GM19397 (cell line): ENCODE measurements around the gene SDK2.

Experiments used
- ATAC-seq: cut with Tn5 transposase; IDR thresholded peaks from one replicate; pipeline ENCODE4 v1.9.1; 2021; ENCODE audit warnings: mild to moderate bottlenecking, moderate library complexity; ENCODE audit not compliant: unreplicated experiment

The SDK2 gene

DNA sequence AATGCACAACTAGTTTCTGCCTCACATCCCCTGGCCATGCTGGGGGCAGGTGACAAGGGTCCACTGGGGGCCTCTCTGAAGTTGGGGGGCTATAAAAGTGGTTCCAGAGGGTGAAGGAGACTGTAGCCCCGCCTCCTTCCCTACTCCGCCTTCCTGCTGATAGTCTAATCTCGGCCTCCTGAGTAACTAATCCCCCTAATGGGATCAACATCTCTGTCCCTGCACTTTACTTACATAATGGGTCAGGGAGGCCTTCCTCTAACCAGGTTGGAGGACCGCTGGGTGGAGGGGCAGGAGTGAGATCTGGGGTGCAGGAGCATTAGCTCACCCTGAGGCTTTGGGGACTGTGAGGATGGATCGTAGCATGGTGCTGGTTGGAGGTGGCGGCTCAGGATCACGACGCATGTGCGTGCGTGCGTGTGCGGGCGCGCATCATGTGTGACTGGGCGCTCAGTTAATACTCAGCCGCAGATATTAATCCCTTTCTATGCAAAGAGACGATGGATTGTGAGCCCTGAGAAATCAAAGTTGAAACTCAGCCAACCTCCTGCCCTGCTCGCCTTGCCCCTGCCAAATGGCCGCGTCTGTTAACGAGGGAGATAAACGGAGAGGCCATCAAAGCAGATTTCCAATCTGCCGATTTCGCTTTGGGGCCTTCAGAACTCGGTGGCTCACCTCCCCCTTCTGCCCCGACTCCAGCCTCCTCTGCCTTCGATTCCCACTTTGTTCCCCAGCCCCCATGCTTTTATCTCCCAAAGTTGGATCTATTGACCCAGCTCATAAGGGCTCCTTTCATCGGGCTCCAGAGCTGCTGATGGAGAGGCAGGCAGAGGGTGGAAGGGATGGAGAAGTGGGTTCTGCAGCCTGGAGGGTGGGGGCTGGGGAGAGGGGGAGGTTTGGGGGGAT is 107.3 kb downstream of the SDK2 start:
- no peak for ATAC-seq

DNA sequence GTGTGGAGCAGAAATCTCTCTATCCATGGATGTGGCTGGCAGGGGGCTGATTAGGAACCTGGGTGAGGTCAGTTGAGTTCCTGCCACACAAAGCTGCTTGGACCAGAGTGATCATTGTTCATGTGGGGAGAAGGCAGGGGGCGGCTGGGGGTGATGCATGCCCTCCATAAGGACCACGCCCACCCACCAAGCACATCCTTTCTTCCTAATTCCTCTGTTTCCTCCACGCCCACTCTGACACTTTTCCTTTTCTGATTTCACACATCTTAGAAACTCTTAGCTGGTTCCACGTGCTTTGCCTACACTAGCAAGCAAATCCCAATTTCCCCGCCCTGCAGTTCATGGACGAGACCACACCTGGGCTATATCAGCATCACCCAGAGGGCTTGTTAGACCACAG is 108.5 kb downstream of the SDK2 start:
- ATAC-seq, result no peak

DNA sequence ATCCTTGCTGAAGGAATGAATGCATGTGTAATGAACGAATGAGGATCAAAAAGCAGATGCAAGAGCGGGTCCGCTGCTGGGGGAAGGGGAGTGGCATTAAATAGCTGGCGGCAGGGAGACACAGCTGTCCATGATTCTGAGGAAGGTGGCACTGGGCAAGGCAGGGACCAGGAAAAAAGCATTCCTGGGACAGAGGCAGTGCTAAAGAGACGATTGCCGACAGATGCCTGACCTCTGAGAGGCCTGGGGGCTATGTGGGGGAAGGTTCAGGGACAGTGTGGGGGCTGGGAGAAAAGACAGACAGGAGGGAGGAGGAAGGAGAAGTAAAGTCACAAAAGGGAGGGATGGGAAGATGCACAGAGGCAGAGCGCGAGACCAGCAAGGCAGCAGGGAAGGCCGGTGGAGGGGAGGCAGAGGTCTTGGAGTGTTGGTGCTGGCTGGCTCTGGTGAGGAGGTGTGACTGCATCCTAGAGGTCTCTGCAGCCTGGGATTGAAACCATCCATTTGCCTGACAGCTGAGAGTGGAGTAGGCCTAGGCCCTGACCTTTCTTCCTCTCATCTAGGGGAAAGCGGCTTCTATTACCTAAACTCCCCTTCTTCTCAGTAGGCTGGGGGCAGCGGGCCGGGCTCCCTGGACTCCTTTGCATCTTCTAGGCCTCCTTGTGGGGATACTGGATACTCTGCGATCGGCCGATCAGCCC is 109.9 kb downstream of the SDK2 start:
- no peak for ATAC-seq

DNA sequence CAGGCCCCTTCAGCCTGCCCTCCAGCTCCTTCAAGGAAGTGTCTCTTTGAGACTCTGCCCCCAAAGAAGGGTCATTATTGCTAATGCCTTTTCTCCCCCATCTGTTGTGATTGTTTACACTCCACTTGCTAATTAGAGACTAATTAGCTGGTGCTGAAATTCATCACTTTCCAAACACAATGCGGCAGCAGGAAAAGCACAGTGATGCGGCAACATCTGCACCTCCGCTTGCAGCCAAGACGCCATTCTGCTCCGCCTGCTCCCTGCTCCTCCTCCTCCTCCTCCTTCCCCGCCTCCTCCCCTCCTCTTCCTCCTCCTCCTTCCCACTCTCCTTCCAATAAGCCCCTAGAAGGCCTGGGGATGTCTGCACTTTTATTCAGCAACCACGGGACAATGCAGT is 110.5 kb downstream of the SDK2 start:
- ATAC-seq, result no peak

DNA sequence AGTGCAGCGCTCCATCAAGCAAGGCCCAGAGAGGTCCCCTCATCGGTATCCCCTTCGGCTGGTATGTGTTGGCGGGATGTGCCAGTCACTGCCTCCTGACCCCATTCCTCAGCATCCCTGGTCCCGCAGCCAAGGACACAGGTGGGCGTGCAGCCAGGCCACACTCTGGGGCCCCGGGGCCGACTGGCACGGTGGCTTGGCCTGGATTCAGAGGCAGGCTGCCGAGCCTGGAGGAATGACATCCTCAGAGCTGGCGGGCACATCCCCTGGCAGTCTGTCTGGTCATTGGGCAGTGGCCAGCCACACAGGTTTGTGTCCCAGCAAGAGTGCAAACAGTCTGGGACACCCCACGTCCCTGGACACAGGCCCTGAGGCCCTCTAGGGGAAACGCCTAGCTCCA is 111.1 kb downstream of the SDK2 start:
- no peak for ATAC-seq

DNA sequence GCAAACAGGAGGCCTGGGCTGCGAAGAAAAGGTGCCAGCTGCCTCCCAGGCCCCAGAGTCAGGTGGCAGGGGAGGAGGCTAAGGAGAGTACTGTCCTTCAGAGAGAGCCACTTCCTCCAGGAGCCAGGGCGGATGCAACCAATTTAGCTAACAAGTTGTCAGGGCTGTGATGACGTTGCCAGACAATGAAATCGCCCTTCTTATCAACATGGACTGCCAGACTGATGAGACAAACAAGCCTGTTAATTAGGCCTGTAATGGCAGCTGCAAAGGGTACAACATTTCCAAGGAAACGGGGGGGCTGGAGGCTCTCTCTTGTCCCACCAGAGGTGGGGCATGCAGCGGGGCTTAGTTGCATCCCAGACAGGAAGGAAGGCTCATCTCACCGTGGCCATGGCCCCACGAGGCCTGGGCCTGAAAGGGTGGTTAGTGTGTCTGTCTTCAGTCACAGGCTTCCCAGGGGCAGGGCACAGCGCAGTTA is 111.8 kb downstream of the SDK2 start:
- no peak for ATAC-seq

DNA sequence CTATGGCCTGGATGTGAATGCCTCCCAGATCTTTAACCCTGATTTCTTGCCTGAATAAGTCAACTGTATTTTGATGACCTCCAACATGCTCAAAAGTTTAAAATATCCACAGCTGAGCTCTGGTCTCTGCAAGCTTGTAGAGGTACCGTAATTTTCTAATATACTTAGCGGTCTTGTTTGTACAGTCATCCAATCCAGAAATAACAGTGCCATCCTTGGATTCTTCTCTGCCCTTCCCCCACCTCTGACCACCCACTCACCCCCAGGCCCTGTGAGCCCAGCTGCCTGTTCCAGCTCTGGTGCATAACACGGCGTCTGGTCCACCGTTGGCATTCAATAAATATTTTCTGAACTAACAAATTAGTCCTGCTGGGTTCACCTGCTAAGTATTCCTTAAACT is 113.1 kb downstream of the SDK2 start:
- no peak for ATAC-seq

DNA sequence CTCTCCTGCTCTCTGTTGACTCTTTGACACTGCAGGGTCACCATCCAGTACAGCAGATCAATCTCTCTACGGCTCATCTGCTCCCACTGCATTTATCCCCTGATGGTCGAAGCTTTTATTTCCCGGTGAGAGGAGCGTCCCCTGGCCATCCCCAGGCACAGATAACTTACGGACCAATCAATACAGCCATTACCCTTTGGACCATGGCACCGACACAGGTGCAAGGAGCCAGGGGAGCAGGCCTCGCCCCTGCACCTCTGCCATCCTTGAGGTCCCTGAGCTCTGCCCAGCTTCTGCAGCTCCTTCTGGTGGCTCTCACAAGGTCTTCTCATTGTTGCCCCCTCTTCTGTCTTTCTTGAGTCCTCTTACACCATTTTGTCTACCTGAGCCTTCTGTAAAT is 115.6 kb downstream of the SDK2 start:
- no peak for ATAC-seq

DNA sequence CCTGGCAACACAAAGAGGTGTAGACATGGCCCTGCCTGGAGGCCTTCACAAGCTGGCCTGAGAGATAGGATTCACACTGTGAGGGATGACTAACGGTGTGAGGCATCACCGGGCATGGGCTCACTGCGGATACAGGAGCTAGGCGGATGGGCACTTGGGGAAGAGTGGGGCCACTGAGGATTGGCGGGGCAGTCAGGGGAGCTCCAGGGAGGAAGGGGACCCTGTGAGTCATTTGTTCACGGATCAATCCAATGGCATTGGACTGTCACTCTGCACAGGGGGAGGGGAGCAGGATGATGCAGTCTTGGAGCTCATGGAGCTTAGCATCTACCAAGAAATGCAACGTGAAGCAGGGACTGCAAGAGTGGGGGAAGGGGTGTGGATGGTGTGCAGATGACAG is 117.3 kb downstream of the SDK2 start:
- no peak for ATAC-seq

DNA sequence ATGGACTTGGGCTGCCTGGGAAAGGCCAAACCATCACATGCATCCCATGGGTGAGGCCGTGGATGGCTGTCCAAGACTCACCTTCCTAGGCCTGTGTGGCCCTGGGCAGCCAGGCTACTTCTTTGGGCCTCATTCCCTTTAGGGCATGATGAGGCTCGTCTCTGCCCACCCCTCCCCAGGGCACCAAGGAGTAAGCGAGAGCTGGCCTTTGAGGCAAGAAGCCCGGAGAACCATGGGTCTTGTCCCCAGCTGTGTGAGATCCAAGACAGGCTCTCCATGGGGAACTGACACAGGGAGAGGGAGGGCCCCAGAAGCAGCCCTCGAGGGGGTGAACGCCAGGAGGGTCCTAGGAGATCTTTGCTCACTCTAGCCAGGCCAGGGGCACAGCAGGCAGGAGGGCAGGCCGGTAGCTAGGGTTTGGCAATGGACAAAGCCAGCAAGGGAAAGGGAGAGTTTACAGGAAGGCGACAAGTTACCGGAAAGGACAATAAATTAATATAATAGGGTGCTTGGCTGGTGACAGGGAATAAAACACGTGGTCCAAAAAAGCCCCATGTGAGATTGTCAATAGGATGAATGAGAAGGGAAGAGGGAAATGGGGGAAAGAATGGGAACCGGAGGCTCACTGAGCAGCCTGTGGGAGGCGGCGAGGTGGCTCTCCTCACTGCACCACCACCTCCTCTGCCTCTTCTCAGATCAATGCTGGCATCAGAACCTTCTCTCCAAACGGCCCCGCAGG is 119.1 kb downstream of the SDK2 start:
- no peak for ATAC-seq

DNA sequence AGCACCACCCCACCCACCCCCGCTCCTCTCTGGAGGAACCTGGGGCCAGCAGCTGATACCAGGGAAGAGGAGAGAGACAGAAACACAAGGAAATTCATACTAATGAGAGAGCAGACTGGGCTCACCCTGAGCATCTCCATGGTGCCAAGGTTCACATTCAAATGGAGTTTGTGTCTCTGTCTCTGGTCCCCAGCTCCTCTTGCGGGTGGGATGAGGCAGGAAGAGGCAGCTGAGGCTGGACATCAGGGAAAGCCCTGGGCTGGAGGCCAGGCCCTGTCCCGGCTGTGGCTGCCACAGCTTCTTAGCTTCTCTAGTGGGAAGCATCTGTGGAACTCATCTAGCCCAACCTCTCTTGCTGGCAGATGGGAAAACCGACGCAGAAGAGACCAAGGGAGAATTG is 121.5 kb downstream of the SDK2 start:
- ATAC-seq, result no peak

DNA sequence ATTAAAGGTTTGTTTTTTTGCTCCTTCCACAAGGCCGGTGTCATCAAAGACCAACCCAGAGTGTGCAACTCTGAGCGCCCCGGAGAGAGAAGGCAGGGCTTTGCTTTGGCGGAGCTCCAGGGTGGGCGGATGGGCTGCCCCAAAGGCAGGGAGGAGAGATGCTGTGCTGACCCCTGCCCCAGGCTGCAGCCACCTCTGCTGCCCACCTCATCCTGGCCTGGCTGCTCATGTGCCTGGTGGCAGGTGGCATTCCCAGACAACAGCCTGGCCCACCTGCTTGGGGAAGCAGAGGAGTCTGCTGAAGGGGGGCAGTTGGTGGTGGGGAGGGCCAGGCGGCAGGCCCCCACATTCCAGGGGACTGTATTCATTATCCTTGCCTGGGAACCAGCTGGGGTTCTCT is 122.1 kb downstream of the SDK2 start:
- ATAC-seq, result no peak

DNA sequence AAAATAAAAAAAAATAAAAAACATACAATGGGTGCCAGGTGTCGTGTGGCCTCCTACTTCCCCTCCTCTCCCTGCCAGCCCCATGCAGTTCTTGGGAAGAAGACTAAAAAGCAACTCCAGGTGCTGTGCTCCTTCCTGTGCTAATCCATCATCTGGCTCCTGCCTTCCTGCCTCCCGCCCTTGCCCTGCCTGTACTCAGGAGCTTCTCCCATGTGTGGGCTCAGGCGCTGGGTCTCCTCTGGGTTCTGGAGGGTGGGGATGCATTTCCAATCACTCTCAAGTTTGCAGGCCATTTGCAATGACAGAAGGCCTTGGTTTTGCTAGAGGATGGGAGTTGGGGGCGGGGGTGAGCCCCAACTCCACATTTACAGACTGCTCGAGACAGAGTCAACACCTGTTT is 122.9 kb downstream of the SDK2 start:
- ATAC-seq, result no peak

DNA sequence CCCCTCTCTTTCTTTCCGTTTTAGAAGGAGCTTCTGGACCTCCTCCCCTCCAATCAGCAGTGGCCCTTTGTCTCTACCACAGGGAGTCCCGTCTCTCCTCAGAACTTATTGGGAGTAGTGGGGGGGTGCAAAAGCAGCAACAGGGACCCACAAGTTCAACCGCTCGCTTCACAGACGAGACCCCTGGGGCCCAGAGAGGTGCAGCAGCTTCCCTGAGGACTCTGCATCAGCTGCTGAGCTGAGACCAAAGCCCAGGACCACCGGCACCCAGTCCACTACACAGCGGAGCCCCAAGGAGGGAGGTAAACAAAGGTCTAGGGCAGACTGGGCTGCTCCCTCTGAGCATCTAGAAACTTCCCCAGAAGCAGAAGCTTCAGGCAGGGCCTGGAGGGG is 123.9 kb downstream of the SDK2 start:
- no peak for ATAC-seq

DNA sequence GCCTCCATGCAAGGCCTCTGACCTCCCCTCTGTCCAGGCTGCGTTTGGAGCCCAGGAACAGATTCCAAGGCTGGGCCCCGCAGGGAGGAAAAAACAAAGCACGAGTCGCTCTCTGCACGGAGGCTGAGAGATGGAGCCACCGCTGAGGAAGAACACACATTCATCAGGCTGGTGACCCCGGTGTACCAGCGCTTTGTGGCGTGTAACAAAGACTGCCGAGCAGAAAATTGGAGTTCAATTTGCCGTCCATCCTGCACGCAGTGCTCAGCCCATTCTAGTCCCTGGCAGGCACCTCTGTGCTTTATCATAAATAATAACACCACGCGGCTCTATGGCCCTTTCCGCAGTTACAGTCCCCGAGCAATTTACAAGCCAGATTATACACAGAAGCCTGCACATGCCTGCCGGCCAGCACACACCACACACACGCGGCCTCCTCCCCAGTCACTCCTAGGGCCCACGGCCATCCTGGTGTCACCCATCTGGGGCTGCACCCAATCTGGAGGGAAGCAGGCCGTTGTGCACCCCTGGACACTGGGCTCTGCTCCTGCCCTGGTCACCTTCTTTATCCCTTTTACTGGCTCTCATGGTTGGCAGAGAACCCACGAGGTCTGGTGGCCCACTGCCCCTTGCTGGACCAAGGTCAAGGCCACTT is 124.4 kb downstream of the SDK2 start:
- ATAC-seq, result no peak

DNA sequence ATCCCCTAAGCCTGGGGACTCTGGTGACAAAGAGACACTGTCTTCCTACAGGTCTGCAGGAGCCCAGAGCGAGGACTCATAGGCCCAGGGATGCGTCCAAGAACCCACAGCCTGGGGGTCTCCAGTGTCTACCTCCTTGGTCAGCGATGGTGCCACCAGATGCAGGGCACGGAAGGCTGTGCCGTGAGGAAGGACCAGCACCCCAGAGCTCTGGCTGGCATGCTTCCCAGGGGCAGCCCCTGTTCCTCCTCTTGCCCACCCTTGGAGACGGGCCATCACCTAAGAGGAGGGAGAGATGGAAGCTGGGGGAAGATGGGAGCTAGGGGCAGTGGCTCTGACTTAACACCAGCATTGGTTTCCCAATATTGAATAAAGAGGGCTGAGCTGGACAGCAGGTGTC is 125.2 kb downstream of the SDK2 start:
- no peak for ATAC-seq

DNA sequence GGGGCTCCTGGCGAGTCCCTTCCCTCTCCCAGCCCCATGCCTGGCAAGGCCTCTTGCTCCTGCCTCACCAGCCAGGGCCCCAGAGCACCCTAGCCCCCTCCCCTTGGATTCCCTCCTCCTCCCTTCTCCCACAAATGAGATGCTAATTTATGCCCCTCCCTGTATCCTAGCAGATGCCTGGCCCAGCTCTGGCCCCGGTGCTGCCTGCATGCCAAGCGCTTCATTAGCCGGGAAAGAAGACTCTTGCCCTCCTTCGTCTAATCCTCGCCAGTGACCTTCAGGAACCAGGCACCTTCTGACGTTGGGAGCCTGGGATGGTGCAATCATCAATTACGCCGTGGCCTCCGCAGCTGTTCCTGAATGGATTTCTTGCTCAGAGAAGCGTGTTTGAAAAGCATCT is 127.8 kb downstream of the SDK2 start:
- ATAC-seq, result no peak

DNA sequence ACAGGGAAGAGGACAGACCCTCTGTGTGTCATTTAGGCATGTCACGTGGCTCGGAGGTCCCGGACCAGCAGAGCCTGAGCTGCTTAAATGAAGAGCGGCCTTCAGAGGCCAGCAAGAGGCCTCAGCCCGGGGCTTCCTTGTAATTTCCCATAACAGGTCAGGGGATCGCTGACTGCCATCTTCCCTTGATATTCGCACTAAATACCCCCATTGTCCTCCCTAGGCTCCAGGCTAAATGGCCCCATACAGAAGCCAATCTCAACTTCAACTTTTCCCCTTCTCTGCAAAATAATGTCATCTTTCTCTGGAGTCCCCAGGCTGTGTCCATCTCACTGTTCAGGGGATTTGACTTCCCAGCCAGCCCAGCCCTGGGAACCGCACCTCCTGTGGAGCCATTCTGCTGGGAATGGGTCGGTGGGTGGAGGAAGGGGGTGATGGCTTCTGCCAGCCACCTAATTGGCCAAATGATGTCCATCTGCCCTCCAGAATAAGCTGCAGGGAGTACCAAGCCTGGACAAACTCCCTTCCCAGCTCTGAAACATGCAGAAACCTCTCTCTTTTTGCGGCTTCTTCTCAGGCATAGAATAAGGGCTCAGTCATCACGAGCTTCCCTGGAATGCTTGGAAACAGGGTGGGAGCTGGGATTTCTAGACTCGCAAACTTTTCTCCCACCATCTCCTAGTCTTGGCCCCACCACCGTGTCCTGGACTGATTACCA is 129.9 kb downstream of the SDK2 start:
- no peak for ATAC-seq

DNA sequence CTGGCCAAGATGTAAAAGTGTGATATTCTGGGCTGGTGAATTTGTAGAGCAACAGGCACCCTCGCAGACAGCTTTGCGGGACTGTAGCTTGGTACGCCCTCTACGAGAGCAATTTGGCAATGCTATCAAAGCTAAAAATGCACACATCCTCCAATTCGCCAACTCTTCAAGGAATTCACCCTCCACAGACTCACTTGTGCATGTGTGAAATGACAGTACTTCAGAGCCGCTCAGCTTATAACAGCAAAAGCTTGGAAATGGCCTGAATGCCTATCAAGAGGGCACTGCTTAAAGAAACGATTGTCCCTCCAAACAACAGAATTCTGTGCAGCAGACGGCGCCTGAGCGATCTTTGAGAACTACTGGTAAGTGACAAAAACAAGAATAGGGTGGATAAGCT is 130.8 kb downstream of the SDK2 start:
- no peak for ATAC-seq

DNA sequence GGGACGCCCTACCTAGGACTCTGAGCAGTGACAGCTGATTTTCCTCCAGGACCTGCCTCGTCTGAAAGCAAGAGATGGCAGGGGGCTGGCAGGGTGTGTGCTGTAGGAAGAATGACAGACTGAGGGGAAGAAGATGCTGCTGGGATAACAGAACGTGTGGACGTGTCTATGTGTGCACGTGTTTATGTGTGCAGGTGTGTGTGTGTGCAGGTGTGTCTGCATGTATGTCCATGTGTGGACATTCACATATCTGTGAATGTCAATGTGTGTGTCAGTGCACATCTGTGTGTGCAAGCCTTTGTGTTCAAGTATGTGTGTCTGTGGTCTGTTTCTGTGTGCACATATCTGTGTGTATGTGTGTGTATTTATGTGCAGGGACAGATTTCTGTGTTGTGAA is 132.5 kb downstream of the SDK2 start:
- ATAC-seq, result no peak
